ENCODE results near the gene PRKRA. TPM values are rescaled to one million over a fixed set of nuclear protein-coding genes. Genes with fewer than 3 reads are reported as not detected.
"Not testable (repeated sequence)": the region's sequence is repeated elsewhere in the genome, so short reads cannot be mapped to it uniquely, and the experiment has no call there.

PRKRA gene
- polyA plus RNA-seq (2013, experiment 1 of 2; ENCODE audit: insufficient read length): 49.7 TPM
- 51.6 TPM for polyA plus RNA-seq (2013, experiment 2 of 2; ENCODE audit: insufficient read length)

- peak; percentile 98 for DNase-seq
Observed at GRCh38 chr2:178450774-178451525, at the start of gene PRKRA, which contains the start of gene PJVK. PRKRA (minus strand) TSS chr2:178451175; CDS start chr2:178451030, 145 bp downstream. PJVK (plus strand) TSS chr2:178451378; CDS start chr2:178453410, 2,032 bp downstream.

- DNase-seq: no peak
Observed at GRCh38 chr2:178499640-178500039, 48.7 kb upstream of the PRKRA start.

- no peak for DNase-seq
Observed at GRCh38 chr2:178498137-178498536, 47.2 kb upstream of the PRKRA start.

GRCh38 chr2:178496049-178496448, 45.1 kb upstream of the PRKRA start:
- DNase-seq: no peak

- no peak for DNase-seq
Observed at GRCh38 chr2:178491612-178492011, 40.6 kb upstream of the PRKRA start.

- no peak for DNase-seq
Observed at GRCh38 chr2:178485356-178485755, 34.4 kb upstream of the PRKRA start.

GRCh38 chr2:178484245-178485041, 33.5 kb upstream of the PRKRA start:
- peak; percentile 21 for DNase-seq

- no peak for DNase-seq
Observed at GRCh38 chr2:178482437-178482836, 31.5 kb upstream of the PRKRA start.

- DNase-seq: peak; percentile 96
Observed at GRCh38 chr2:178480227-178481181, 29.5 kb upstream of the PRKRA start, which contains the start of gene PLEKHA3. PLEKHA3 (plus strand) TSS chr2:178480457; CDS start chr2:178480870, 413 bp downstream.

- DNase-seq: no peak
Observed at GRCh38 chr2:178479758-178480226, 28.8 kb upstream of the PRKRA start.

GRCh38 chr2:178479275-178479616, 28.3 kb upstream of the PRKRA start:
- no peak for DNase-seq

- peak; percentile 81 for DNase-seq
Observed at GRCh38 chr2:178478439-178479274, 27.7 kb upstream of the PRKRA start, which contains the start of gene FKBP7. FKBP7 (minus strand) TSS chr2:178478600; CDS start chr2:178478499, 101 bp downstream.

- peak; percentile 4 for DNase-seq
Observed at GRCh38 chr2:178478130-178478438, 27.1 kb upstream of the PRKRA start.

GRCh38 chr2:178477443-178478129, 26.6 kb upstream of the PRKRA start:
- peak; percentile 5 for DNase-seq

GRCh38 chr2:178476477-178476876, 25.5 kb upstream of the PRKRA start:
- no peak for DNase-seq

GRCh38 chr2:178474560-178474959, 23.6 kb upstream of the PRKRA start:
- DNase-seq: no peak

GRCh38 chr2:178473931-178474330, 23.0 kb upstream of the PRKRA start:
- peak; percentile 31 for DNase-seq

- DNase-seq: no peak
Observed at GRCh38 chr2:178473373-178473772, 22.4 kb upstream of the PRKRA start.

GRCh38 chr2:178471313-178471712, 20.3 kb upstream of the PRKRA start:
- not testable (repeated sequence) for DNase-seq

- no peak for DNase-seq
Observed at GRCh38 chr2:178469219-178469849, 18.4 kb upstream of the PRKRA start.

Measured in fibroblast of skin of abdomen (primary cell).